ENCODE results near the gene EVC.

Gene EVC

GRCh38 chr4:5691491-5692132 is 19.4 kb upstream of the EVC start:
- H3K27me3 ChIP-seq (ENCODE audit: insufficient read depth, low read length, poor library complexity): no peaks in the 10 kb centered on the region
- DNase-seq (no peak), ATAC-seq (ENCODE audit: insufficient read depth, low read depth) (no peak)
- H4K20me1 ChIP-seq (ENCODE audit: insufficient read depth, low read length): no peaks in the 10 kb centered on the region
- no peak overlapping the region for H3K4me3 ChIP-seq (ENCODE audit: low read depth in 1 of 2, low read length in 2 of 2)
- H3K36me3 ChIP-seq (ENCODE audit: insufficient read depth, low read length): no peaks in the 10 kb centered on the region
- no peak overlapping the region for H3K9ac ChIP-seq (ENCODE audit: low read depth, low read length)
- no peak overlapping the region for H3K27ac ChIP-seq (ENCODE audit: low read length)
- no peaks in the 10 kb centered on the region for H3K9me3 ChIP-seq (ENCODE audit: insufficient read depth, low read length, severe bottlenecking)
- no peaks in the 10 kb centered on the region for H3K79me2 ChIP-seq (ENCODE audit: insufficient read depth, low read length)
- TF ChIP-seq EZH2 (IDR thresholded peaks at IDR 0.05; ENCODE audit: borderline replicate concordance, low read depth, low read length, severe bottlenecking): no peak
- TF ChIP-seq CTCF (IDR thresholded peaks at IDR 0.05; ENCODE audit: borderline replicate concordance, extremely low read depth, low read length, poor library complexity, severe bottlenecking): no peak
- no peak overlapping the region for H2AFZ ChIP-seq (ENCODE audit: low read depth, low read length)
- H3K4me1 ChIP-seq (ENCODE audit: insufficient read depth, low read length): no peaks in the 10 kb centered on the region
- H3K4me2 ChIP-seq (ENCODE audit: insufficient read depth, low read length): no peak overlapping the region

- H3K9ac ChIP-seq (ENCODE audit: low read depth, low read length): no peak overlapping the region
- no peaks in the 10 kb centered on the region for H3K36me3 ChIP-seq (ENCODE audit: insufficient read depth, low read length)
- no peaks in the 10 kb centered on the region for H3K79me2 ChIP-seq (ENCODE audit: insufficient read depth, low read length)
- H3K4me2 ChIP-seq (ENCODE audit: insufficient read depth, low read length): no peak overlapping the region
- H3K4me1 ChIP-seq (ENCODE audit: insufficient read depth, low read length): no peaks in the 10 kb centered on the region
- DNase-seq (no peak), ATAC-seq (ENCODE audit: insufficient read depth, low read depth) (no peak)
- H3K9me3 ChIP-seq (ENCODE audit: insufficient read depth, low read length, severe bottlenecking): no peaks in the 10 kb centered on the region
- no peak overlapping the region for H3K27ac ChIP-seq (ENCODE audit: low read length)
- H2AFZ ChIP-seq (ENCODE audit: low read depth, low read length): no peak overlapping the region
- no peaks in the 10 kb centered on the region for H3K27me3 ChIP-seq (ENCODE audit: insufficient read depth, low read length, poor library complexity)
- H3K4me3 ChIP-seq (ENCODE audit: low read depth in 1 of 2, low read length in 2 of 2): no peak overlapping the region
- no peak for TF ChIP-seq CTCF (IDR thresholded peaks at IDR 0.05; ENCODE audit: borderline replicate concordance, extremely low read depth, low read length, poor library complexity, severe bottlenecking)
- TF ChIP-seq EZH2 (IDR thresholded peaks at IDR 0.05; ENCODE audit: borderline replicate concordance, low read depth, low read length, severe bottlenecking): no peak
- no peaks in the 10 kb centered on the region for H4K20me1 ChIP-seq (ENCODE audit: insufficient read depth, low read length)
Measured at GRCh38 chr4:5693871-5694270, 17.1 kb upstream of the EVC start.

GRCh38 chr4:5696341-5696740 is 14.7 kb upstream of the EVC start:
- Histone ChIP-seq H3K9ac (ENCODE audit: low read depth, low read length) (no peak overlapping the region), H3K4me1 (ENCODE audit: insufficient read depth, low read length) (no peaks in the 10 kb centered on the region), H3K9me3 (ENCODE audit: insufficient read depth, low read length, severe bottlenecking) (no peaks in the 10 kb centered on the region), H3K27ac (ENCODE audit: low read length) (no peak overlapping the region), H3K36me3 (ENCODE audit: insufficient read depth, low read length) (no peaks in the 10 kb centered on the region), H3K4me3 (ENCODE audit: low read depth in 1 of 2, low read length in 2 of 2) (no peak overlapping the region), H3K79me2 (ENCODE audit: insufficient read depth, low read length) (no peaks in the 10 kb centered on the region), H2AFZ (ENCODE audit: low read depth, low read length) (no peak overlapping the region), H3K27me3 (ENCODE audit: insufficient read depth, low read length, poor library complexity) (no peaks in the 10 kb centered on the region), H4K20me1 (ENCODE audit: insufficient read depth, low read length) (no peaks in the 10 kb centered on the region), H3K4me2 (ENCODE audit: insufficient read depth, low read length) (no peak overlapping the region)
- ATAC-seq (ENCODE audit: insufficient read depth, low read depth): no peak
- DNase-seq: no peak
- TF ChIP-seq CTCF (IDR thresholded peaks at IDR 0.05; ENCODE audit: borderline replicate concordance, extremely low read depth, low read length, poor library complexity, severe bottlenecking) (no peak), EZH2 (IDR thresholded peaks at IDR 0.05; ENCODE audit: borderline replicate concordance, low read depth, low read length, severe bottlenecking) (no peak)
